GM12878 (cell line): ENCODE data around the gene MAP1LC3A. TPM values are rescaled to one million over a fixed set of nuclear protein-coding genes. Genes with fewer than 3 reads are reported as not detected.

Source experiments
- ATAC-seq: fragments of 200-7000 bp; cut with Tn5 transposase; 3 replicates; pipeline ENCODE4 v1.9.1; 2020; ENCODE audit warnings: mild to moderate bottlenecking, moderate library complexity
- BruUV-seq: library from RNA; stranded (reverse); fragments of 400-500 nt; replicated peaks from 2 replicates; lab custom pipeline; 2021; lab: Mats Ljungman, UMichigan
- CTCF ChIA-PET: fragments of 300-600 bp; sonication (Branson Sonifier 250); formaldehyde crosslinking; extraction: SDS; loops from one replicate; lab custom pipeline; 2021; ENCODE audit warnings: inconsistent platforms; lab: Yijun Ruan, JAX
- POLR2A ChIA-PET: fragments of 350-600 bp; formaldehyde crosslinking; extraction: SDS; loops from one replicate; lab custom pipeline; 2021; ENCODE audit warnings: inconsistent platforms; lab: Charles Lee
- RAD21 ChIA-PET: fragments of 300-600 bp; sonication (Branson Sonifier 250); formaldehyde crosslinking; loops from one replicate; lab custom pipeline; 2023; ENCODE audit warnings: antibody characterized with exemption; ENCODE audit not compliant: unreplicated experiment; lab: Charles Lee
- SMC1A ChIA-PET: fragments of 300-600 bp; sonication (Branson Sonifier 250); formaldehyde crosslinking; loops from one replicate; lab custom pipeline; 2023; ENCODE audit not compliant: unreplicated experiment, uncharacterized antibody; lab: Charles Lee
- DNase-seq: peaks from one replicate; pipeline ENCODE4 v3.0.0-alpha.2; 2011; ENCODE audit warnings: low read depth, low spot score
- FAIRE-seq: peaks from 3 replicates; lab custom pipeline; 2011; peaks lifted over from hg19 to GRCh38; lab: Jason Lieb, UNC
- H2AFZ ChIP-seq: 2 replicates; pipeline ENCODE4 v1.6.0; 2011; ENCODE audit warnings: low read depth, low read length, control low read depth; ENCODE audit not compliant: control insufficient read depth
- H3K27ac ChIP-seq: 2 replicates; pipeline ENCODE4 v1.5.1; 2011; ENCODE audit warnings: control low read depth; ENCODE audit not compliant: control insufficient read depth, insufficient read depth
- H3K27me3 ChIP-seq, 2 experiments: replicated peaks in 1 of 2; 2 replicates each; pipeline versions ENCODE4 v1.6.0 to v1.6.1; 2011; ENCODE audit warnings: low read length in 1 of 2; ENCODE audit not compliant: control insufficient read depth in 2 of 2, insufficient read depth in 2 of 2
- H3K36me3 ChIP-seq, 2 experiments: 2 replicates each; pipeline ENCODE4 v1.5.1; 2011; ENCODE audit warnings: low read length in 1 of 2; ENCODE audit not compliant: control insufficient read depth in 2 of 2, insufficient read depth in 2 of 2
- H3K4me1 ChIP-seq: 2 replicates; pipeline ENCODE4 v1.6.1; 2011; ENCODE audit warnings: mild to moderate bottlenecking, low read length, moderate library complexity, mixed read lengths; ENCODE audit not compliant: control insufficient read depth, insufficient read depth
- H3K4me2 ChIP-seq: 2 replicates; pipeline ENCODE4 v1.6.0; 2011; ENCODE audit warnings: control low read depth; ENCODE audit not compliant: control insufficient read depth, insufficient read depth
- H3K4me3 ChIP-seq: fragments of 200-600 bp; sonication (generic); 2 replicates; pipeline ENCODE4 v1.5.1; 2016
- H3K79me2 ChIP-seq: 2 replicates; pipeline ENCODE4 v1.6.0; 2011; ENCODE audit warnings: low read length; ENCODE audit not compliant: control insufficient read depth, insufficient read depth
- H3K9ac ChIP-seq: 2 replicates; pipeline ENCODE4 v1.8.0; 2011; ENCODE audit warnings: low read length, control low read depth, mixed read lengths; ENCODE audit not compliant: control insufficient read depth, insufficient read depth
- H3K9me3 ChIP-seq: replicated peaks from 3 replicates; pipeline ENCODE4 v1.5.1; 2011; ENCODE audit warnings: mild to moderate bottlenecking, low read length; ENCODE audit not compliant: control insufficient read depth, insufficient read depth
- H4K20me1 ChIP-seq: 2 replicates; pipeline ENCODE4 v1.6.0; 2011; ENCODE audit not compliant: control insufficient read depth, insufficient read depth
- GABPA ChIP-seq: IDR thresholded peaks from 2 replicates; pipeline ENCODE4 v1.6.1; 2014; ENCODE audit warnings: antibody characterized with exemption, low read depth, mild to moderate bottlenecking, inconsistent platforms
- IRF4 ChIP-seq: IDR thresholded peaks from 2 replicates; pipeline ENCODE4 v1.6.1; 2011; ENCODE audit warnings: low read depth, low read length
- JUND ChIP-seq: IDR thresholded peaks from 2 replicates; pipeline ENCODE4 v1.6.1; 2012; ENCODE audit warnings: low read depth, mild to moderate bottlenecking, low read length, improper control_type of control experiment, moderate library complexity
- NRF1 ChIP-seq: conservative IDR thresholded peaks from 2 replicates; pipeline ENCODE4 v1.6.1; 2011; ENCODE audit warnings: mild to moderate bottlenecking, low read depth, low read length, improper control_type of control experiment
- PAX5 ChIP-seq: IDR thresholded peaks from 2 replicates; pipeline ENCODE4 v1.6.1; 2011; ENCODE audit warnings: low read depth, low read length, borderline replicate concordance
- PML ChIP-seq: IDR thresholded peaks from 2 replicates; pipeline ENCODE4 v1.6.1; 2012; ENCODE audit warnings: low read length, inconsistent platforms
- RFX5 ChIP-seq: IDR thresholded peaks from 2 replicates; pipeline ENCODE4 v1.6.1; 2011; ENCODE audit warnings: low read depth, low read length, improper control_type of control experiment
- RUNX3 ChIP-seq: IDR thresholded peaks from 2 replicates; pipeline ENCODE4 v1.6.1; 2012; ENCODE audit warnings: low read length, inconsistent platforms
- SMAD1 ChIP-seq: fragments of 450-650 bp; IDR thresholded peaks from 2 replicates; pipeline ENCODE4 v1.6.1; 2018; ENCODE audit warnings: mild to moderate bottlenecking, low read depth; ENCODE audit not compliant: partially characterized antibody
- SMARCA5 ChIP-seq: fragments of 450-650 bp; IDR thresholded peaks from 2 replicates; pipeline ENCODE4 v1.6.1; 2017; ENCODE audit warnings: mild to moderate bottlenecking
- TBL1XR1 ChIP-seq: IDR thresholded peaks from 2 replicates; pipeline ENCODE4 v1.6.1; 2012; ENCODE audit warnings: low read depth, low read length, improper control_type of control experiment
- TCF3 ChIP-seq: IDR thresholded peaks from 2 replicates; pipeline ENCODE4 v1.6.1; 2012; ENCODE audit warnings: low read depth, mild to moderate bottlenecking, low read length, borderline replicate concordance; ENCODE audit not compliant: insufficient read depth
- TCF7 ChIP-seq: IDR thresholded peaks from 2 replicates; pipeline ENCODE4 v1.6.1; 2014; ENCODE audit warnings: antibody characterized with exemption, borderline replicate concordance
- ZSCAN29 ChIP-seq: fragments of 450-650 bp; IDR thresholded peaks from 2 replicates; pipeline ENCODE4 v1.6.1; 2017; ENCODE audit warnings: mild to moderate bottlenecking, moderate library complexity
- WGBS: methylation state at CpG from one replicate; pipeline ENCODE4 v1.1.6; 2016; ENCODE audit warnings: low lambda C conversion rate; ENCODE audit not compliant: insufficient replicate concordance, insufficient coverage; ENCODE audit errors: missing lambda C conversion rate; 5-methylcytosine and 5-hydroxymethylcytosine counted together
- in situ Hi-C: fragments of 300-500 bp; cut with MboI; formaldehyde crosslinking; loops from 9 replicates; pipeline ENCODE4 v1.14.3; 2018; ENCODE audit warnings: mixed read lengths
- intact Hi-C: fragments of 100-400 bp; cut with micrococcal nuclease; formaldehyde crosslinking; loops from one replicate; pipeline ENCODE4 v1.14.2; 2022; ENCODE audit not compliant: unreplicated experiment
- polyA plus RNA-seq, 11 experiments: library from polyadenylated mRNA; depleted of rRNA in 4 of 11; unstranded in 6 of 11; stranded (reverse) in 5 of 11; fragments of >200 nt; fragmentation: Nextera tagmentation in 4 of 11; fragmentation: Illumina TruSeq in 1 of 11; extraction: Ambion mirVana in 4 of 11; extraction: Trizol in 1 of 11; gene quantifications; 1 replicate in 1 of 11; 2 replicates in 10 of 11; pipeline versions ENCODE4 v1.2.1 to v1.2.3, GENCODE V29; 2011 to 2016; ENCODE audit warnings: inconsistent platforms in 2 of 11, missing spikeins in 2 of 11, low read depth in 1 of 11
- total RNA-seq, 4 experiments: library from RNA; depleted of rRNA in 3 of 4; stranded (reverse); fragments of >200 nt in 3 of 4; fragmentation: Illumina TruSeq in 1 of 4; extraction: Trizol in 1 of 4; gene quantifications; 2 replicates each; pipeline versions ENCODE4 v1.2.1 to v1.2.3, GENCODE V29; 2013 to 2021
- TF ChIP-seq, protein P1 (sequence below): fragments of 450-650 bp; formaldehyde crosslinking; IDR thresholded peaks from 2 replicates; pipeline ENCODE4 v1.4.0; 2020; ENCODE audit warnings: mild to moderate bottlenecking, moderate library complexity
- TF ChIP-seq, protein P2 (sequence below): IDR thresholded peaks from 2 replicates; pipeline ENCODE4 v1.6.1; 2011; ENCODE audit warnings: borderline replicate concordance, low read depth, mild to moderate bottlenecking, moderate library complexity, low read length; ENCODE audit not compliant: insufficient read depth, poor library complexity, severe bottlenecking
- TF ChIP-seq, protein P3 (sequence below): fragments of 150-350 bp; IDR thresholded peaks from 2 replicates; pipeline ENCODE4 v1.6.1; 2016; ENCODE audit warnings: low read depth, low read length

The MAP1LC3A gene
- total and polyA plus RNA-seq, 10 of the 15 experiments (the other 5 are each of a cell fraction or from before 2014, with no cell fraction given), result 0.27 to 1.2 (median 0.39) TPM; not detected in 4

DNA sequence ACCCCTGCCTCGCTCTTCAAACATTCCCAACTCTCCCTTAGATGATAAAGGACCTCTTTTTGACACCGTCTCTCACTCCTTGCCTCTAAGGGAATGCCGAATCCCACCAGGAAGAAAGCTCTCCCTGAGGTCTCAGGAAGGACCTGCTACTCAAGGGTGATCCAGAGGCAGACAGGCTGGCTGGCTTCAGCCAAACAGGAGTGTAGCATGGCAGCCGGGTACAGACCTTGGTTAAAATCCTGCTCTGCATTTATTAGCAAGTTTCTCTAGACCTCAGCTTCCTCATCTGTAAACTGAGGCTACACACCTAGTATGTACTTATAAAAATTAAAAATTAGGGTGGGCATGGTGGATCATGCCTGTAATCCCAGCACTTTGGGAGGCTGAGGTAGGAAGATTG lies 17.2 kb downstream of the MAP1LC3A start (continued):
- TF ChIP-seq JUND (no peak), RFX5 (no peak), SMAD1 (no peak), SMARCA5 (no peak), GABPA (no peak), ZSCAN29 (no peak), TCF3 (no peak), TCF7 (no peak), PML (no peak), IRF4 (no peak), NRF1 (no peak)
- TF ChIP-seq, protein P1, sequence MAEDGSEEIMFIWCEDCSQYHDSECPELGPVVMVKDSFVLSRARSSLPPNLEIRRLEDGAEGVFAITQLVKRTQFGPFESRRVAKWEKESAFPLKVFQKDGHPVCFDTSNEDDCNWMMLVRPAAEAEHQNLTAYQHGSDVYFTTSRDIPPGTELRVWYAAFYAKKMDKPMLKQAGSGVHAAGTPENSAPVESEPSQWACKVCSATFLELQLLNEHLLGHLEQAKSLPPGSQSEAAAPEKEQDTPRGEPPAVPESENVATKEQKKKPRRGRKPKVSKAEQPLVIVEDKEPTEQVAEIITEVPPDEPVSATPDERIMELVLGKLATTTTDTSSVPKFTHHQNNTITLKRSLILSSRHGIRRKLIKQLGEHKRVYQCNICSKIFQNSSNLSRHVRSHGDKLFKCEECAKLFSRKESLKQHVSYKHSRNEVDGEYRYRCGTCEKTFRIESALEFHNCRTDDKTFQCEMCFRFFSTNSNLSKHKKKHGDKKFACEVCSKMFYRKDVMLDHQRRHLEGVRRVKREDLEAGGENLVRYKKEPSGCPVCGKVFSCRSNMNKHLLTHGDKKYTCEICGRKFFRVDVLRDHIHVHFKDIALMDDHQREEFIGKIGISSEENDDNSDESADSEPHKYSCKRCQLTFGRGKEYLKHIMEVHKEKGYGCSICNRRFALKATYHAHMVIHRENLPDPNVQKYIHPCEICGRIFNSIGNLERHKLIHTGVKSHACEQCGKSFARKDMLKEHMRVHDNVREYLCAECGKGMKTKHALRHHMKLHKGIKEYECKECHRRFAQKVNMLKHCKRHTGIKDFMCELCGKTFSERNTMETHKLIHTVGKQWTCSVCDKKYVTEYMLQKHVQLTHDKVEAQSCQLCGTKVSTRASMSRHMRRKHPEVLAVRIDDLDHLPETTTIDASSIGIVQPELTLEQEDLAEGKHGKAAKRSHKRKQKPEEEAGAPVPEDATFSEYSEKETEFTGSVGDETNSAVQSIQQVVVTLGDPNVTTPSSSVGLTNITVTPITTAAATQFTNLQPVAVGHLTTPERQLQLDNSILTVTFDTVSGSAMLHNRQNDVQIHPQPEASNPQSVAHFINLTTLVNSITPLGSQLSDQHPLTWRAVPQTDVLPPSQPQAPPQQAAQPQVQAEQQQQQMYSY (CRISPR knock-in tag), result no peak
- TF ChIP-seq, all 136 proteins: peak for 0

DNA sequence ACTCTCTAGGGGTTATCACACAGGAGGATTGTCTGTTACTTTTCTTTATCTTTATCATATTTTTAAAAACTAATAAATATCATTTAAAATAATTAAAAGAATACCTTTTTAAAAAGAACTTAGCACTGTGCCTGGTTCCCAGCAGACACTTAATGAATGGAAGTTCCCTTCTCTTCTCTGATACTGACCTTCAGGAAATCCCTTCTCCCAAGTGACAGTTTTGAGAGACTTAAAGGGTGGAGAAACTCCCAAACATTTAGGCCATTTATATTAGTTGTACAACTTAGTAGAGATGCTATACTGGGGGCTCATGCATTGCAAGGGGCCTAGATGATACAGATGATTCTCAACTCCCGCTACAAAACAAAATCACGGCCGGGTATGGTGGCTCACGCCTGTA lies 18.5 kb downstream of the MAP1LC3A start:
- CTCF ChIA-PET, result no interaction called here
- in situ Hi-C loops, result no loop called here
- SMC1A ChIA-PET, result no interaction called here
- TF ChIP-seq TBL1XR1 (no peak), SMAD1 (no peak), RUNX3 (no peak), PAX5 (no peak), TCF3 (no peak)
- TF ChIP-seq, protein P2, sequence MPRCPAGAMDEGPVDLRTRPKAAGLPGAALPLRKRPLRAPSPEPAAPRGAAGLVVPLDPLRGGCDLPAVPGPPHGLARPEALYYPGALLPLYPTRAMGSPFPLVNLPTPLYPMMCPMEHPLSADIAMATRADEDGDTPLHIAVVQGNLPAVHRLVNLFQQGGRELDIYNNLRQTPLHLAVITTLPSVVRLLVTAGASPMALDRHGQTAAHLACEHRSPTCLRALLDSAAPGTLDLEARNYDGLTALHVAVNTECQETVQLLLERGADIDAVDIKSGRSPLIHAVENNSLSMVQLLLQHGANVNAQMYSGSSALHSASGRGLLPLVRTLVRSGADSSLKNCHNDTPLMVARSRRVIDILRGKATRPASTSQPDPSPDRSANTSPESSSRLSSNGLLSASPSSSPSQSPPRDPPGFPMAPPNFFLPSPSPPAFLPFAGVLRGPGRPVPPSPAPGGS, result no peak
- TF ChIP-seq, protein P3, sequence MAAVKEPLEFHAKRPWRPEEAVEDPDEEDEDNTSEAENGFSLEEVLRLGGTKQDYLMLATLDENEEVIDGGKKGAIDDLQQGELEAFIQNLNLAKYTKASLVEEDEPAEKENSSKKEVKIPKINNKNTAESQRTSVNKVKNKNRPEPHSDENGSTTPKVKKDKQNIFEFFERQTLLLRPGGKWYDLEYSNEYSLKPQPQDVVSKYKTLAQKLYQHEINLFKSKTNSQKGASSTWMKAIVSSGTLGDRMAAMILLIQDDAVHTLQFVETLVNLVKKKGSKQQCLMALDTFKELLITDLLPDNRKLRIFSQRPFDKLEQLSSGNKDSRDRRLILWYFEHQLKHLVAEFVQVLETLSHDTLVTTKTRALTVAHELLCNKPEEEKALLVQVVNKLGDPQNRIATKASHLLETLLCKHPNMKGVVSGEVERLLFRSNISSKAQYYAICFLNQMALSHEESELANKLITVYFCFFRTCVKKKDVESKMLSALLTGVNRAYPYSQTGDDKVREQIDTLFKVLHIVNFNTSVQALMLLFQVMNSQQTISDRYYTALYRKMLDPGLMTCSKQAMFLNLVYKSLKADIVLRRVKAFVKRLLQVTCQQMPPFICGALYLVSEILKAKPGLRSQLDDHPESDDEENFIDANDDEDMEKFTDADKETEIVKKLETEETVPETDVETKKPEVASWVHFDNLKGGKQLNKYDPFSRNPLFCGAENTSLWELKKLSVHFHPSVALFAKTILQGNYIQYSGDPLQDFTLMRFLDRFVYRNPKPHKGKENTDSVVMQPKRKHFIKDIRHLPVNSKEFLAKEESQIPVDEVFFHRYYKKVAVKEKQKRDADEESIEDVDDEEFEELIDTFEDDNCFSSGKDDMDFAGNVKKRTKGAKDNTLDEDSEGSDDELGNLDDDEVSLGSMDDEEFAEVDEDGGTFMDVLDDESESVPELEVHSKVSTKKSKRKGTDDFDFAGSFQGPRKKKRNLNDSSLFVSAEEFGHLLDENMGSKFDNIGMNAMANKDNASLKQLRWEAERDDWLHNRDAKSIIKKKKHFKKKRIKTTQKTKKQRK, result no peak

More for the DNA sequence above, 18.5 kb downstream of the MAP1LC3A start:
- Histone ChIP-seq H3K4me3 (no peak overlapping the region), H3K36me3 (peaks cover 2 to 23% of the 10 kb centered on the region in 2 experiments), H3K27me3 (no peaks in the 10 kb centered on the region), H4K20me1 (no peaks in the 10 kb centered on the region), H3K4me2 (no peak overlapping the region), H3K9me3 (no peaks in the 10 kb centered on the region; the same call in 2 of the 3 replicates), H3K27ac (no peak overlapping the region), H3K4me1 (peaks cover 13% of the 10 kb centered on the region), H2AFZ (no peak overlapping the region), H3K79me2 (no peaks in the 10 kb centered on the region), H3K9ac (no peak overlapping the region)
- ChIA-PET POLR2A (no interaction called here), RAD21 (no interaction called here)
- ATAC-seq (no peak), DNase-seq (no peak), FAIRE-seq (no peak)
- WGBS, result 99% methylated on average over 4 of the region's 4 CpGs
- intact Hi-C loops, result no loop called here
- BruUV-seq, result no TSS peak
